SK-N-SH (cell line): ENCODE measurements around the gene TSPAN31.

Source experiments
- EZH2phosphoT487 ChIP-seq: fragments of 200-600 bp; sonication (generic); IDR thresholded peaks from 2 replicates; pipeline ENCODE4 v1.6.1; 2017; ENCODE audit warnings: low read depth, mixed run types, mild to moderate bottlenecking, antibody characterized with exemption, moderate library complexity, borderline replicate concordance
- GATA2 ChIP-seq: sonication (generic); formaldehyde crosslinking; IDR thresholded peaks from 2 replicates; pipeline ENCODE4 v1.5.0; 2020; ENCODE audit warnings: mild to moderate bottlenecking, missing genetic modification reagents
- JUND ChIP-seq: IDR thresholded peaks from 2 replicates; pipeline ENCODE4 v1.4.0; 2012
- MEF2A ChIP-seq: IDR thresholded peaks from 2 replicates; pipeline ENCODE4 v1.4.0; 2012; ENCODE audit warnings: low read depth, borderline replicate concordance
- POLR2AphosphoS5 ChIP-seq: IDR thresholded peaks from 2 replicates; pipeline ENCODE4 v1.6.1; 2012; ENCODE audit warnings: low read depth, low read length
- RXRA ChIP-seq: IDR thresholded peaks from 2 replicates; pipeline ENCODE4 v1.4.0; 2012; ENCODE audit warnings: low read depth, mild to moderate bottlenecking, borderline replicate concordance
- TCF12 ChIP-seq: IDR thresholded peaks from 2 replicates; pipeline ENCODE4 v1.4.0; 2012
- TF ChIP-seq, protein P1 (sequence below): fragments of 200-600 bp; sonication (generic); IDR thresholded peaks from 2 replicates; pipeline ENCODE4 v1.6.1; 2017; ENCODE audit warnings: antibody characterized with exemption, mild to moderate bottlenecking, moderate library complexity
- TF ChIP-seq, protein P2 (sequence below): IDR thresholded peaks from 2 replicates; pipeline ENCODE4 v1.6.1; 2012; ENCODE audit warnings: mild to moderate bottlenecking, low read depth, low read length, moderate library complexity
- TF ChIP-seq, protein P3 (sequence below): fragments of 150-350 bp; IDR thresholded peaks from 2 replicates; pipeline ENCODE4 v1.6.1; 2017; ENCODE audit warnings: antibody characterized with exemption, low read length, low read depth, borderline replicate concordance
- TF ChIP-seq, protein P4 (sequence below): IDR thresholded peaks from 2 replicates; pipeline ENCODE4 v1.4.0; 2012; ENCODE audit warnings: low read depth

DNA sequence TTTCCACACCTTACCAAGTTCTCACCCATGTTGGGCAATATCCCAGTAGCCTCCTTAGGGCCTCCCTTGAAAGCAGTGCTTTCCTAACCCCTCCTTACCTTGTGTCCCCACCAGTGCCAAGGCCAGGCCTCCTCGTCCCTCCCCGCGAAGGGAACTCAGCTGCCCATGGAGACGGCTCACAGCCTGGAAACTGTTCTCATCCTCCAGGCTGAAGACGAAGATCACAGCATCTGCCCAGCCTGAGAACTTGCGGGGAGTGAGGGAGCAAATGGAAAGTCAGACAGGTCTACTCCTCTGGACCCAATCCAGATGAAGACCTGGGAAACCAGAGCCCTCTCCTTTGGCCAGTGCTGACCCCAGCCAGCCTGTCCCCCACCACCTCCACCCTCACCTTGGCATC lies 10.9 kb upstream of the TSPAN31 start:
- TF ChIP-seq POLR2AphosphoS5 (no peak), RXRA (no peak), EZH2phosphoT487 (no peak), MEF2A (no peak), JUND (no peak), GATA2 (no peak), TCF12 (no peak)
- TF ChIP-seq, protein P1, sequence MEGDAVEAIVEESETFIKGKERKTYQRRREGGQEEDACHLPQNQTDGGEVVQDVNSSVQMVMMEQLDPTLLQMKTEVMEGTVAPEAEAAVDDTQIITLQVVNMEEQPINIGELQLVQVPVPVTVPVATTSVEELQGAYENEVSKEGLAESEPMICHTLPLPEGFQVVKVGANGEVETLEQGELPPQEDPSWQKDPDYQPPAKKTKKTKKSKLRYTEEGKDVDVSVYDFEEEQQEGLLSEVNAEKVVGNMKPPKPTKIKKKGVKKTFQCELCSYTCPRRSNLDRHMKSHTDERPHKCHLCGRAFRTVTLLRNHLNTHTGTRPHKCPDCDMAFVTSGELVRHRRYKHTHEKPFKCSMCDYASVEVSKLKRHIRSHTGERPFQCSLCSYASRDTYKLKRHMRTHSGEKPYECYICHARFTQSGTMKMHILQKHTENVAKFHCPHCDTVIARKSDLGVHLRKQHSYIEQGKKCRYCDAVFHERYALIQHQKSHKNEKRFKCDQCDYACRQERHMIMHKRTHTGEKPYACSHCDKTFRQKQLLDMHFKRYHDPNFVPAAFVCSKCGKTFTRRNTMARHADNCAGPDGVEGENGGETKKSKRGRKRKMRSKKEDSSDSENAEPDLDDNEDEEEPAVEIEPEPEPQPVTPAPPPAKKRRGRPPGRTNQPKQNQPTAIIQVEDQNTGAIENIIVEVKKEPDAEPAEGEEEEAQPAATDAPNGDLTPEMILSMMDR = no peak
- TF ChIP-seq, protein P2, sequence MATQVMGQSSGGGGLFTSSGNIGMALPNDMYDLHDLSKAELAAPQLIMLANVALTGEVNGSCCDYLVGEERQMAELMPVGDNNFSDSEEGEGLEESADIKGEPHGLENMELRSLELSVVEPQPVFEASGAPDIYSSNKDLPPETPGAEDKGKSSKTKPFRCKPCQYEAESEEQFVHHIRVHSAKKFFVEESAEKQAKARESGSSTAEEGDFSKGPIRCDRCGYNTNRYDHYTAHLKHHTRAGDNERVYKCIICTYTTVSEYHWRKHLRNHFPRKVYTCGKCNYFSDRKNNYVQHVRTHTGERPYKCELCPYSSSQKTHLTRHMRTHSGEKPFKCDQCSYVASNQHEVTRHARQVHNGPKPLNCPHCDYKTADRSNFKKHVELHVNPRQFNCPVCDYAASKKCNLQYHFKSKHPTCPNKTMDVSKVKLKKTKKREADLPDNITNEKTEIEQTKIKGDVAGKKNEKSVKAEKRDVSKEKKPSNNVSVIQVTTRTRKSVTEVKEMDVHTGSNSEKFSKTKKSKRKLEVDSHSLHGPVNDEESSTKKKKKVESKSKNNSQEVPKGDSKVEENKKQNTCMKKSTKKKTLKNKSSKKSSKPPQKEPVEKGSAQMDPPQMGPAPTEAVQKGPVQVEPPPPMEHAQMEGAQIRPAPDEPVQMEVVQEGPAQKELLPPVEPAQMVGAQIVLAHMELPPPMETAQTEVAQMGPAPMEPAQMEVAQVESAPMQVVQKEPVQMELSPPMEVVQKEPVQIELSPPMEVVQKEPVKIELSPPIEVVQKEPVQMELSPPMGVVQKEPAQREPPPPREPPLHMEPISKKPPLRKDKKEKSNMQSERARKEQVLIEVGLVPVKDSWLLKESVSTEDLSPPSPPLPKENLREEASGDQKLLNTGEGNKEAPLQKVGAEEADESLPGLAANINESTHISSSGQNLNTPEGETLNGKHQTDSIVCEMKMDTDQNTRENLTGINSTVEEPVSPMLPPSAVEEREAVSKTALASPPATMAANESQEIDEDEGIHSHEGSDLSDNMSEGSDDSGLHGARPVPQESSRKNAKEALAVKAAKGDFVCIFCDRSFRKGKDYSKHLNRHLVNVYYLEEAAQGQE = no peak
- TF ChIP-seq, protein P3, sequence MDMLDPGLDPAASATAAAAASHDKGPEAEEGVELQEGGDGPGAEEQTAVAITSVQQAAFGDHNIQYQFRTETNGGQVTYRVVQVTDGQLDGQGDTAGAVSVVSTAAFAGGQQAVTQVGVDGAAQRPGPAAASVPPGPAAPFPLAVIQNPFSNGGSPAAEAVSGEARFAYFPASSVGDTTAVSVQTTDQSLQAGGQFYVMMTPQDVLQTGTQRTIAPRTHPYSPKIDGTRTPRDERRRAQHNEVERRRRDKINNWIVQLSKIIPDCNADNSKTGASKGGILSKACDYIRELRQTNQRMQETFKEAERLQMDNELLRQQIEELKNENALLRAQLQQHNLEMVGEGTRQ = no peak
- TF ChIP-seq, protein P4, sequence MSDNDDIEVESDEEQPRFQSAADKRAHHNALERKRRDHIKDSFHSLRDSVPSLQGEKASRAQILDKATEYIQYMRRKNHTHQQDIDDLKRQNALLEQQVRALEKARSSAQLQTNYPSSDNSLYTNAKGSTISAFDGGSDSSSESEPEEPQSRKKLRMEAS = no peak
